Caco-2 (cell line): ENCODE results near the gene SNF8. TPM values are rescaled to one million over a fixed set of nuclear protein-coding genes. Genes with fewer than 3 reads are reported as not detected.

ENCODE experiments used
- BruUV-seq: library from RNA; stranded (reverse); fragments of 400-500 nt; replicated peaks from 2 replicates; lab custom pipeline; 2021; lab: Mats Ljungman, UMichigan
- CTCF ChIA-PET: fragments of 300-600 bp; sonication (Branson Sonifier 250); formaldehyde crosslinking; loops from one replicate; lab custom pipeline; 2022; ENCODE audit warnings: antibody characterized with exemption; lab: Charles Lee
- POLR2A ChIA-PET: fragments of 300-600 bp; sonication (Branson Sonifier 250); formaldehyde crosslinking; loops from one replicate; lab custom pipeline; 2022; ENCODE audit warnings: antibody characterized with exemption; lab: Charles Lee
- DNase-seq, 2 experiments: peaks; one replicate each; pipeline versions ENCODE4 v3.0.0 to v3.0.0-alpha.2; 2020 to 2022
- H3K27me3 ChIP-seq: replicated peaks from 2 replicates; pipeline ENCODE4 v1.6.0; 2011; ENCODE audit warnings: low read length; ENCODE audit not compliant: control insufficient read depth, insufficient read depth
- H3K36me3 ChIP-seq: 2 replicates; pipeline ENCODE4 v1.5.1; 2011; ENCODE audit warnings: low read length; ENCODE audit not compliant: control insufficient read depth, insufficient read depth
- H3K4me1 ChIP-seq: fragments of 250-450 bp; sonication (Bioruptor Pico); 2 replicates; pipeline ENCODE4 v1.5.1; 2020; ENCODE audit warnings: mild to moderate bottlenecking
- H3K4me3 ChIP-seq: 2 replicates; pipeline ENCODE4 v1.5.1; 2011; ENCODE audit warnings: low read depth, mild to moderate bottlenecking, control low read depth, low read length
- H3K9me3 ChIP-seq: fragments of 250-450 bp; sonication (Bioruptor Pico); 2 replicates; pipeline ENCODE4 v1.5.1; 2020; ENCODE audit warnings: mild to moderate bottlenecking, moderate library complexity
- H3K27ac Mint-ChIP-seq: one replicate; pipeline ENCODE4 v1.8.0; 2022; ENCODE audit warnings: mixed read lengths; ENCODE audit not compliant: unreplicated experiment
- H3K27me3 Mint-ChIP-seq: one replicate; pipeline ENCODE4 v1.8.0; 2022; ENCODE audit warnings: mixed read lengths; ENCODE audit not compliant: insufficient read depth, unreplicated experiment
- H3K36me3 Mint-ChIP-seq: one replicate; pipeline ENCODE4 v1.8.0; 2022; ENCODE audit warnings: mild to moderate bottlenecking, mixed read lengths; ENCODE audit not compliant: insufficient read depth, unreplicated experiment
- H3K4me1 Mint-ChIP-seq: one replicate; pipeline ENCODE4 v1.8.0; 2022; ENCODE audit warnings: low read depth, mixed read lengths; ENCODE audit not compliant: unreplicated experiment
- H3K4me3 Mint-ChIP-seq: one replicate; pipeline ENCODE4 v1.8.0; 2022; ENCODE audit warnings: mild to moderate bottlenecking, moderate library complexity, mixed read lengths; ENCODE audit not compliant: unreplicated experiment
- H3K9me3 Mint-ChIP-seq: one replicate; pipeline ENCODE4 v1.8.0; 2022; ENCODE audit warnings: mixed read lengths; ENCODE audit not compliant: unreplicated experiment
- CTCF ChIP-seq, 2 experiments: fragments of 200-600 bp in 1 of 2; IDR thresholded peaks; 1 replicate in 1 of 2; 2 replicates in 1 of 2; pipeline versions ENCODE4 v1.5.1 to v1.8.0; 2011 to 2022; ENCODE audit warnings: antibody characterized with exemption in 1 of 2, control low read depth in 1 of 2, inconsistent platforms in 1 of 2, low read depth in 1 of 2, low read length in 1 of 2, mild to moderate bottlenecking in 1 of 2, moderate library complexity in 1 of 2; ENCODE audit not compliant: insufficient read depth in 1 of 2, severe bottlenecking in 1 of 2, unreplicated experiment in 1 of 2
- intact Hi-C: fragments of 100-400 bp; cut with micrococcal nuclease; formaldehyde crosslinking; loops from one replicate; pipeline ENCODE4 v1.10.0; 2022; ENCODE audit not compliant: unreplicated experiment
- total RNA-seq: library from RNA; stranded (reverse); gene quantifications from 2 replicates; pipeline ENCODE4 v1.2.3, GENCODE V29; 2022

The SNF8 gene
- total RNA-seq, 1 experiment from 2014 or later, result 457 TPM

- no TSS peak for BruUV-seq
- H3K4me3 Mint-ChIP-seq, result peak overlapping the region; percentile 89
- H3K27ac Mint-ChIP-seq, result peak overlapping the region; percentile 95
- H3K36me3 ChIP-seq, result peaks cover 14% of the 10 kb centered on the region
- peaks cover 44% of the 10 kb centered on the region for H3K4me1 Mint-ChIP-seq
- H3K9me3 ChIP-seq, result no peaks in the 10 kb centered on the region
- peaks cover 23% of the 10 kb centered on the region for H3K4me1 ChIP-seq
- no peaks in the 10 kb centered on the region for H3K27me3 ChIP-seq
- POLR2A ChIA-PET, result interaction anchor here (0.8 kb wide), 1 partner anchor 110 kb away, joined by 3 read pairs; no protein-coding TSS in a partner anchor
- CTCF ChIA-PET, result interaction anchor here (0.7 to 1.1 kb wide), 2 partner anchors 26 to 122 kb away, joined by 3 read pairs; no protein-coding TSS in a partner anchor
- DNase-seq, result no peak
- no peak overlapping the region for H3K4me3 ChIP-seq
- TF ChIP-seq CTCF (IDR thresholded peaks at IDR 0.05; ENCODE audit: insufficient read depth in 1 of 2, low read depth in 1 of 2, low read length in 1 of 2, severe bottlenecking in 1 of 2, unreplicated experiment in 1 of 2), result no peak
- intact Hi-C loops, result no loop called here
- peaks cover 78% of the 10 kb centered on the region for H3K36me3 Mint-ChIP-seq
- H3K27me3 Mint-ChIP-seq, result no peaks in the 10 kb centered on the region
- no peaks in the 10 kb centered on the region for H3K9me3 Mint-ChIP-seq
Measured at GRCh38 chr17:48910370-48910769, 34.3 kb downstream of the SNF8 start.

- ChIA-PET CTCF (interaction anchor here (2.9 kb wide), 2 partner anchors 31 to 123 kb away, joined by 14 to 15 read pairs; no protein-coding TSS in a partner anchor), POLR2A (interaction anchor here (2.9 kb wide), 1 partner anchor 16 kb away, joined by 64 read pairs; the partner anchor contains the start of gene ATP5MC1)
- Histone ChIP-seq H3K27me3 (no peaks in the 10 kb centered on the region), H3K36me3 (peaks cover 11% of the 10 kb centered on the region), H3K4me3 (peak overlapping the region; percentile 94), H3K4me1 (peaks cover 23% of the 10 kb centered on the region), H3K9me3 (no peaks in the 10 kb centered on the region)
- DNase-seq, result no peak
- intact Hi-C loops, result loop anchor here (1.0 to 2.0 kb wide), 2 partner anchors 61 to 123 kb away; no protein-coding TSS in a partner anchor
- Mint-ChIP-seq H3K27ac (peak overlapping the region; percentile 95), H3K9me3 (no peaks in the 10 kb centered on the region), H3K4me1 (peaks cover 44% of the 10 kb centered on the region), H3K27me3 (no peaks in the 10 kb centered on the region), H3K4me3 (peak overlapping the region; percentile 89), H3K36me3 (peaks cover 72% of the 10 kb centered on the region)
- no peak for TF ChIP-seq CTCF (IDR thresholded peaks at IDR 0.05; ENCODE audit: insufficient read depth in 1 of 2, low read depth in 1 of 2, low read length in 1 of 2, severe bottlenecking in 1 of 2, unreplicated experiment in 1 of 2)
- TSS peak; percentile 22 for BruUV-seq
Measured at GRCh38 chr17:48909783-48910182, 34.9 kb downstream of the SNF8 start.

GRCh38 chr17:48908853-48909394 lies 35.7 kb downstream of the SNF8 start:
- no peaks in the 10 kb centered on the region for H3K27me3 Mint-ChIP-seq
- POLR2A ChIA-PET, result interaction anchor here (0.6 to 2.9 kb wide), 5 partner anchors 15 to 115 kb away, joined by 3 to 64 read pairs (median 16); partner anchors contain the start of genes ATP5MC1 and SNF8

More at GRCh38 chr17:48908853-48909394, 35.7 kb downstream of the SNF8 start:
- intact Hi-C loops, result loop anchor here (1.0 to 2.0 kb wide), 5 partner anchors 17 to 123 kb away; partner anchors contain the start of gene ATP5MC1
- Mint-ChIP-seq H3K27ac (peak overlapping the region; percentile 95), H3K36me3 (peaks cover 64% of the 10 kb centered on the region), H3K4me3 (peak overlapping the region; percentile 89), H3K9me3 (no peaks in the 10 kb centered on the region), H3K4me1 (peaks cover 38% of the 10 kb centered on the region)
- Histone ChIP-seq H3K4me1 (peaks cover 23% of the 10 kb centered on the region), H3K36me3 (peaks cover 9% of the 10 kb centered on the region), H3K9me3 (no peaks in the 10 kb centered on the region), H3K27me3 (no peaks in the 10 kb centered on the region), H3K4me3 (peak overlapping the region; percentile 94)
- TF ChIP-seq CTCF (IDR thresholded peaks at IDR 0.05; ENCODE audit: insufficient read depth in 1 of 2, low read depth in 1 of 2, low read length in 1 of 2, severe bottlenecking in 1 of 2, unreplicated experiment in 1 of 2), result no peak
- CTCF ChIA-PET, result interaction anchor here (0.6 to 2.9 kb wide), 7 partner anchors 12 to 1066 kb away, joined by 3 to 21 read pairs (median 8); partner anchors contain the start of gene ATP5MC1
- peak; percentile 98 to 99 for DNase-seq
- BruUV-seq, result no TSS peak
